Measurements from ENCODE around the gene EMX2. TPM values are rescaled to one million over a fixed set of nuclear protein-coding genes. Genes with fewer than 3 reads are reported as not detected.
"Not testable (repeated sequence)": the region's sequence is repeated elsewhere in the genome, so short reads cannot be mapped to it uniquely, and the experiment has no call there.

The EMX2 gene
- total RNA-seq, 1 donor from 2014 or later, result 2.1 TPM

- H3K27me3 ChIP-seq (ENCODE audit: control insufficient read depth in 3 of 3, insufficient read depth in 3 of 3, low read length in 3 of 3), result peaks cover 9 to 34% (median 32%) of the 10 kb centered on the region in 3 donors
- H3K4me1 ChIP-seq (ENCODE audit: control insufficient read depth in 3 of 3, insufficient read depth in 3 of 3, low read length in 3 of 3), result no peaks in the 10 kb centered on the region
- no peak overlapping the region for H3K4me3 ChIP-seq (ENCODE audit: low read length in 3 of 3)
- H3K9ac ChIP-seq (ENCODE audit: low read depth in 1 of 3, low read length in 3 of 3), result no peak overlapping the region
- H3K27ac ChIP-seq (ENCODE audit: low read depth, low read length), result no peak overlapping the region
- no peaks in the 10 kb centered on the region for H3K9me3 ChIP-seq (ENCODE audit: control insufficient read depth in 3 of 3, low read length in 3 of 3)
- H3K36me3 ChIP-seq (ENCODE audit: control insufficient read depth in 3 of 3, insufficient read depth in 3 of 3, low read length in 3 of 3), result no peaks in the 10 kb centered on the region
Observed at GRCh38 chr10:117565068-117565467, 22.5 kb downstream of the EMX2 start.

- Histone ChIP-seq H3K27me3 (ENCODE audit: control insufficient read depth in 3 of 3, insufficient read depth in 3 of 3, low read length in 3 of 3) (peaks cover 14 to 38% (median 26%) of the 10 kb centered on the region in 3 donors), H3K4me3 (ENCODE audit: low read length in 3 of 3) (no peak overlapping the region), H3K9me3 (ENCODE audit: control insufficient read depth in 3 of 3, low read length in 3 of 3) (no peaks in the 10 kb centered on the region), H3K27ac (ENCODE audit: low read depth, low read length) (no peak overlapping the region), H3K4me1 (ENCODE audit: control insufficient read depth in 3 of 3, insufficient read depth in 3 of 3, low read length in 3 of 3) (no peaks in the 10 kb centered on the region), H3K9ac (ENCODE audit: low read depth in 1 of 3, low read length in 3 of 3) (no peak overlapping the region), H3K36me3 (ENCODE audit: control insufficient read depth in 3 of 3, insufficient read depth in 3 of 3, low read length in 3 of 3) (no peaks in the 10 kb centered on the region)
Observed at GRCh38 chr10:117568334-117568733, 25.8 kb downstream of the EMX2 start.

- Histone ChIP-seq H3K4me3 (ENCODE audit: low read length in 3 of 3) (no peak overlapping the region), H3K27me3 (ENCODE audit: control insufficient read depth in 3 of 3, insufficient read depth in 3 of 3, low read length in 3 of 3) (peaks cover 14 to 36% (median 19%) of the 10 kb centered on the region in 3 donors), H3K4me1 (ENCODE audit: control insufficient read depth in 3 of 3, insufficient read depth in 3 of 3, low read length in 3 of 3) (no peaks in the 10 kb centered on the region), H3K9ac (ENCODE audit: low read depth in 1 of 3, low read length in 3 of 3) (no peak overlapping the region), H3K9me3 (ENCODE audit: control insufficient read depth in 3 of 3, low read length in 3 of 3) (no peaks in the 10 kb centered on the region), H3K36me3 (ENCODE audit: control insufficient read depth in 3 of 3, insufficient read depth in 3 of 3, low read length in 3 of 3) (no peaks in the 10 kb centered on the region), H3K27ac (ENCODE audit: low read depth, low read length) (no peak overlapping the region)
Observed at GRCh38 chr10:117569610-117570390, 27.3 kb downstream of the EMX2 start.

GRCh38 chr10:117570880-117571279 is 28.3 kb downstream of the EMX2 start:
- H3K4me3 ChIP-seq (ENCODE audit: low read length in 3 of 3), result no peak overlapping the region
- no peak overlapping the region for H3K27ac ChIP-seq (ENCODE audit: low read depth, low read length)
- H3K9me3 ChIP-seq (ENCODE audit: control insufficient read depth in 3 of 3, low read length in 3 of 3), result no peaks in the 10 kb centered on the region
- H3K9ac ChIP-seq (ENCODE audit: low read depth in 1 of 3, low read length in 3 of 3), result no peak overlapping the region
- H3K27me3 ChIP-seq (ENCODE audit: control insufficient read depth in 3 of 3, insufficient read depth in 3 of 3, low read length in 3 of 3), result peaks cover 14 to 36% (median 19%) of the 10 kb centered on the region in 3 donors
- no peaks in the 10 kb centered on the region for H3K4me1 ChIP-seq (ENCODE audit: control insufficient read depth in 3 of 3, insufficient read depth in 3 of 3, low read length in 3 of 3)
- no peaks in the 10 kb centered on the region for H3K36me3 ChIP-seq (ENCODE audit: control insufficient read depth in 3 of 3, insufficient read depth in 3 of 3, low read length in 3 of 3)

DNA sequence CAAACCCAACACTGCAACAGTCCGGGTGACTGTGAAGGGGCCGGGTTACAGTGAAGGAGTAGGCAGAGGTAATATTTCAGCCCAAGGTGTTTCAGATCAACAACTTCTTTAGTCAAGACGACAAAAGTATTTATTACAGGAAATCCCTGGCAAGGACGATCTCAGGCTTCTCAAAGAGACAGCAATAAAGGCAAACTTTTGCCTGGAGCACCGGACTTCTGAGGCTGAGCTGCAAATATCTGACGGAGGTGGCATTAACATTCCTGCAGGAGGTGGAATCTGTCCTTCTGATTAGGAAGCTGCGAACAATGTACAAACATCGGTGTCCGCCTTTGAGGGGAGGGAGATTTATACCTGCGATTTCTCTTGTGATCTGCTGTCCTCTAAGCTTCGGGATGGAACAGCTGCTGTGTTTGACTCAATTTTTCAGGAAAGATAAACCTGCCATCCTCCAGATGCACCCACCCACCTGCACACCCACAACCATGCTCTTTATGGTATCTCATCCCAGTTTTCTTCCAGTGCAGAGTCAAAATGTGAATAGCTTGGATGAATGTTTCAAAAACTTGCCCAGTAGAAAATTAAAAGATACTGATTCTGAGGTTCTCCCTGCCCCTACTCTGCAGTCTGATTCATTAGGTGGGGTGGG is 32.1 kb downstream of the EMX2 start:
- Histone ChIP-seq H3K36me3 (ENCODE audit: control insufficient read depth in 3 of 3, insufficient read depth in 3 of 3, low read length in 3 of 3) (no peaks in the 10 kb centered on the region), H3K4me3 (ENCODE audit: low read length in 3 of 3) (no peak overlapping the region), H3K9me3 (ENCODE audit: control insufficient read depth in 3 of 3, low read length in 3 of 3) (no peaks in the 10 kb centered on the region), H3K27me3 (ENCODE audit: control insufficient read depth in 3 of 3, insufficient read depth in 3 of 3, low read length in 3 of 3) (peaks cover 3 to 24% (median 9%) of the 10 kb centered on the region in 3 donors), H3K27ac (ENCODE audit: low read depth, low read length) (no peak overlapping the region), H3K4me1 (ENCODE audit: control insufficient read depth in 3 of 3, insufficient read depth in 3 of 3, low read length in 3 of 3) (no peaks in the 10 kb centered on the region), H3K9ac (ENCODE audit: low read depth in 1 of 3, low read length in 3 of 3) (no peak overlapping the region)

- no peak overlapping the region for H3K4me3 ChIP-seq (ENCODE audit: low read length in 3 of 3)
- no peaks in the 10 kb centered on the region for H3K4me1 ChIP-seq (ENCODE audit: control insufficient read depth in 3 of 3, insufficient read depth in 3 of 3, low read length in 3 of 3)
- H3K27me3 ChIP-seq (ENCODE audit: control insufficient read depth in 3 of 3, insufficient read depth in 3 of 3, low read length in 3 of 3), result peaks cover 0 to 5% (median 3%) of the 10 kb centered on the region in 3 donors
- no peaks in the 10 kb centered on the region for H3K36me3 ChIP-seq (ENCODE audit: control insufficient read depth in 3 of 3, insufficient read depth in 3 of 3, low read length in 3 of 3)
- no peak overlapping the region for H3K9ac ChIP-seq (ENCODE audit: low read depth in 1 of 3, low read length in 3 of 3)
- no peak overlapping the region for H3K27ac ChIP-seq (ENCODE audit: low read depth, low read length)
- H3K9me3 ChIP-seq (ENCODE audit: control insufficient read depth in 3 of 3, low read length in 3 of 3), result no peaks in the 10 kb centered on the region
Observed at GRCh38 chr10:117578490-117578889, 35.9 kb downstream of the EMX2 start.

DNA sequence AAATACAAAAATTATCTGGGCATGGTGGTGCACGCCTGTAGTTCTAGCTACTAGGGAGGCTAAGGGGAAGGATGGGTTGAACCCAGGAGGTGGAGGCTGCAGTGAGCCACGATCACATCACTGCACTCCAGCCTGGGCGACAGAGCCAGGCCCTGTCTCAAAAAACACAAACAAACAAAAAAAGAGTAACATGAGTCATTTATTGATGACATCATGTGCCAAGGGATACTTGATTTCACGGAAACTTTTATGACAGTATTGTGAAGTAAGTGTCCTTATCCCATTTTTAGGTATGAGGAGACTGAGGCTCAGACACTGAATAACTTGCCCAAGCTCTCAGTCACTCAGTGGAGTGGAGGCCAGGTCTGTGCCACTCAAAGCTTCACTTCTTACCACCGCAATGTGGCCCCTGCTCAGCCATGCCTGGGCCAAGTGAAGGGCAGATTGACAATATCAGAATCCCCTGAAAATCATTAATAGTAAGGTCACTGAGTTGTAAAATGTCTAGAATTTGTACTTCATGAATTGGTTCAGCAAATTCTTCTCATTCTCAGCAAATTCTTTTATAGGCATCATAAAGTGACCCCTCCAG is 36.5 kb downstream of the EMX2 start:
- no peak overlapping the region for H3K4me3 ChIP-seq (ENCODE audit: low read length in 3 of 3)
- H3K27me3 ChIP-seq (ENCODE audit: control insufficient read depth in 3 of 3, insufficient read depth in 3 of 3, low read length in 3 of 3), result peaks cover 0 to 5% (median 3%) of the 10 kb centered on the region in 3 donors
- no peak overlapping the region for H3K27ac ChIP-seq (ENCODE audit: low read depth, low read length)
- no peaks in the 10 kb centered on the region for H3K36me3 ChIP-seq (ENCODE audit: control insufficient read depth in 3 of 3, insufficient read depth in 3 of 3, low read length in 3 of 3)
- H3K9ac ChIP-seq (ENCODE audit: low read depth in 1 of 3, low read length in 3 of 3), result no peak overlapping the region
- no peaks in the 10 kb centered on the region for H3K9me3 ChIP-seq (ENCODE audit: control insufficient read depth in 3 of 3, low read length in 3 of 3)
- H3K4me1 ChIP-seq (ENCODE audit: control insufficient read depth in 3 of 3, insufficient read depth in 3 of 3, low read length in 3 of 3), result no peaks in the 10 kb centered on the region

- H3K9ac ChIP-seq (ENCODE audit: low read depth in 1 of 3, low read length in 3 of 3), result no peak overlapping the region
- peaks cover 0 to 3% (median 2%) of the 10 kb centered on the region in 3 donors for H3K27me3 ChIP-seq (ENCODE audit: control insufficient read depth in 3 of 3, insufficient read depth in 3 of 3, low read length in 3 of 3)
- no peaks in the 10 kb centered on the region for H3K36me3 ChIP-seq (ENCODE audit: control insufficient read depth in 3 of 3, insufficient read depth in 3 of 3, low read length in 3 of 3)
- H3K27ac ChIP-seq (ENCODE audit: low read depth, low read length), result no peak overlapping the region
- no peaks in the 10 kb centered on the region for H3K4me1 ChIP-seq (ENCODE audit: control insufficient read depth in 3 of 3, insufficient read depth in 3 of 3, low read length in 3 of 3)
- H3K4me3 ChIP-seq (ENCODE audit: low read length in 3 of 3), result no peak overlapping the region
- no peaks in the 10 kb centered on the region for H3K9me3 ChIP-seq (ENCODE audit: control insufficient read depth in 3 of 3, low read length in 3 of 3)
Observed at GRCh38 chr10:117581961-117582360, 39.4 kb downstream of the EMX2 start.

DNA sequence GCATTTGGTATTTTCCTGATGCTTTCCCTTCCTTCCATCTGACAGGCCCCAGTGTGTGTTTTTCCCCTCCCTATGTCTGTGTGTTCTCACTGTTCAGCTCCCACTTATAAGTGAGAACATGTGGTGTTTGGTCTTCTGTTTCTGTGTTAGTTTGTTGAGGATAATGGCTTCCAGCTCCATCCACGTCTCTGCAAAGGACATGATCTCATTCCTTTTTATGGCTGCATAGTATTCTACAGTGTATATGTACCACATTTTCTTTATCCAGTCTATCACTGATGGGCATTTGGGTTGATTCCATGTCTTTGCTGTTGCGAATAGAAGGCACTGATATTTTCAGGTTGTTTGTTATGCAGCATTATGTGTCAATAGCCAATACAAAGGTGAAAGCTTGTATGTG is 42.3 kb downstream of the EMX2 start:
- not testable (repeated sequence) for H3K9ac ChIP-seq (ENCODE audit: low read depth in 1 of 3, low read length in 3 of 3); H3K4me3 ChIP-seq (ENCODE audit: low read length in 3 of 3); H3K4me1 ChIP-seq (ENCODE audit: control insufficient read depth in 3 of 3, insufficient read depth in 3 of 3, low read length in 3 of 3); H3K27me3 ChIP-seq (ENCODE audit: control insufficient read depth in 3 of 3, insufficient read depth in 3 of 3, low read length in 3 of 3); H3K27ac ChIP-seq (ENCODE audit: low read depth, low read length); H3K36me3 ChIP-seq (ENCODE audit: control insufficient read depth in 3 of 3, insufficient read depth in 3 of 3, low read length in 3 of 3); H3K9me3 ChIP-seq (ENCODE audit: control insufficient read depth in 3 of 3, low read length in 3 of 3)

DNA sequence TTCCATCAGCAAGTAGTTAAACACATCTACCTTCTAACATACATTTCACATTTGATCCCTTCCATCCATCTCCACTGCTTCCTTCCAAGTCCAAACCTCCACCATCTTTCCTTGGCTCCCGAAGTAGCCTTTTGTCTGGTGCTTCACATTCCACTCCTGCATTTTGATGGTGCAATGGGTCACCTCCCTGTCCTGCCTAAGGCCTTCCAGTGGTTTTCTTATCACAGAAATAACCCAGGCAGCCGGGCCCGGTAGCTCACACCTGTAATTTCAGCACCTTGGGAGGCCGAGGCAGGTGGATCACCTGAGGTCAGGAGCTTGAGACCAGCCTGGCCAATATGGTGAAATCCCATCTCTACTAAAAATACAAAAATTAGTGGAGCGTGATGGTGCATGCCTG is 44.5 kb downstream of the EMX2 start:
- Histone ChIP-seq H3K9me3 (ENCODE audit: control insufficient read depth in 3 of 3, low read length in 3 of 3) (no peaks in the 10 kb centered on the region), H3K9ac (ENCODE audit: low read depth in 1 of 3, low read length in 3 of 3) (no peak overlapping the region), H3K4me3 (ENCODE audit: low read length in 3 of 3) (no peak overlapping the region), H3K36me3 (ENCODE audit: control insufficient read depth in 3 of 3, insufficient read depth in 3 of 3, low read length in 3 of 3) (no peaks in the 10 kb centered on the region), H3K27me3 (ENCODE audit: control insufficient read depth in 3 of 3, insufficient read depth in 3 of 3, low read length in 3 of 3) (peaks cover 0 to 3% (median 0%) of the 10 kb centered on the region in 3 donors), H3K4me1 (ENCODE audit: control insufficient read depth in 3 of 3, insufficient read depth in 3 of 3, low read length in 3 of 3) (no peaks in the 10 kb centered on the region), H3K27ac (ENCODE audit: low read depth, low read length) (no peak overlapping the region)

All from skeletal muscle tissue (tissue), 4 donors.